Mucosa of rectum (tissue), 2 donors: ENCODE results near the gene TRIM5.
"Not testable (repeated sequence)": the region's sequence is repeated elsewhere in the genome, so short reads cannot be mapped to it uniquely, and the experiment has no call there.

Experiments used
- H3K27ac ChIP-seq, 2 donors: one replicate each; pipeline ENCODE4 v1.7.0; 2013; ENCODE audit warnings: inconsistent platforms in 2 of 2, low read depth in 2 of 2, low read length in 2 of 2
- H3K27me3 ChIP-seq, 2 donors: one replicate each; pipeline ENCODE4 v1.7.0; 2013; ENCODE audit warnings: low read length in 2 of 2; ENCODE audit not compliant: control insufficient read depth in 2 of 2, insufficient read depth in 2 of 2
- H3K36me3 ChIP-seq, 2 donors: one replicate each; pipeline ENCODE4 v1.7.0; 2013; ENCODE audit warnings: low read length in 2 of 2; ENCODE audit not compliant: control insufficient read depth in 2 of 2, insufficient read depth in 2 of 2
- H3K4me1 ChIP-seq, 2 donors: one replicate each; pipeline ENCODE4 v1.7.0; 2013; ENCODE audit warnings: low read length in 2 of 2, mild to moderate bottlenecking in 1 of 2; ENCODE audit not compliant: control insufficient read depth in 2 of 2, insufficient read depth in 2 of 2
- H3K4me3 ChIP-seq, 2 donors: one replicate each; pipeline ENCODE4 v1.7.0; 2013; ENCODE audit warnings: low read length in 2 of 2
- H3K9ac ChIP-seq, 2 donors: one replicate each; pipeline ENCODE4 v1.7.0; 2013; ENCODE audit warnings: low read length in 2 of 2, low read depth in 1 of 2, mild to moderate bottlenecking in 1 of 2
- H3K9me3 ChIP-seq, 2 donors: one replicate each; pipeline ENCODE4 v1.7.0; 2013; ENCODE audit warnings: low read length in 2 of 2; ENCODE audit not compliant: control insufficient read depth in 2 of 2
- donor health status: healthy.
- donor health status: Normal muscosa, but diverticular disease.

TRIM5 gene

DNA sequence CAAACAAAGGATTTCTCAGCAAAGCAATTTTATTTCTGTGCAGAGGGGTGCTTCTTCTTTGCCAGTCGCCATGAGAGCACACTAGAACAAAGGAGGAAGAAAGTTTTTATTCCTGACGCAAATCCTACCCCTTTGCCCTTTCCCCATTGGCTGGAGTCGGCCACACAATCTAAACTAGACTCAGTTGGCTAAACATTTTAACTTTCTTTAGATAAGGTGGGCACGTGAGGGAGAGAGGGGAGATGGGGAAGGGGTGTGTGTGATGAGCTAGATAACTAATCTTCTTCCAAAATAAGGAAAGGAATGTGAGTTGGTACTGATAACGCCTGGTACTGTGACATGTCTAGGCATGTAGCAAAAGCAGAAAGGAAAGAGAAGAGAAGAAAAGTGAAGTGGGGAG, 5.3 kb upstream of the TRIM5 start:
- Histone ChIP-seq H3K27ac (peak overlapping the region; percentile 64 to 85), H3K9me3 (no peaks in the 10 kb centered on the region), H3K36me3 (no peaks in the 10 kb centered on the region), H3K4me3 (peak overlapping the region; percentile 68 to 69), H3K9ac (peak overlapping the region; percentile 53 to 66), H3K4me1 (peaks cover 6 to 9% of the 10 kb centered on the region in 2 donors), H3K27me3 (no peaks in the 10 kb centered on the region)

DNA sequence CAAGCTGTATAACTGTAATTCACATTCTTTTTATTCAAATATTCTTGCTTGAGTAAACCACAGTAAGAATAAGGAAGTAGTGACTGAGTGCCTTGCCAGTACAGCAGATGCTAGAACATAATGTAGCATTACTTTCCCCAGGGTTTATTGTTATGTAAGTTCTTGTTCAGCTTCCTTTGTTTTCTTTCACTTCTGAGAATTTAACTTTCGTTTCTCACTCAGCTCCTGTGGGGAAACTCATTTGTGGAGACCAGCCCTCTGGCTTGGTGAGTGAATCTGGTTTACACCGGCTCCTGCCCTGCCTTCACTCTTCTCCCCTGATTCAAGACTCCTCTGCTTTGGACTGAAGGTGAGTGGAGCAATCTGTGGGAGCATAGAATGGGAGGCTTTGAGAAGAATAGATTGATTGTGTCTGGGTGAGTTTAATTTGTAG, 4.7 kb upstream of the TRIM5 start, which contains the start of gene TRIM22:
Gene TRIM22 (plus strand): TSS at position 240 of the 433 bp plus-strand sequence. CDS start 6,443 bp downstream, outside the sequence.
- peak within 1 kb of the TSS; percentile 64 to 85 for H3K27ac ChIP-seq
- peaks cover 6 to 14% of the 10 kb centered on the region in 2 donors for H3K4me1 ChIP-seq
- peak within 1 kb of the TSS; percentile 68 to 69 for H3K4me3 ChIP-seq
- peak within 1 kb of the TSS; percentile 53 to 66 for H3K9ac ChIP-seq
- no peaks in the 10 kb centered on the region for H3K9me3 ChIP-seq
- no peaks in the 10 kb centered on the region for H3K27me3 ChIP-seq
- no peaks in the 10 kb centered on the region for H3K36me3 ChIP-seq

DNA sequence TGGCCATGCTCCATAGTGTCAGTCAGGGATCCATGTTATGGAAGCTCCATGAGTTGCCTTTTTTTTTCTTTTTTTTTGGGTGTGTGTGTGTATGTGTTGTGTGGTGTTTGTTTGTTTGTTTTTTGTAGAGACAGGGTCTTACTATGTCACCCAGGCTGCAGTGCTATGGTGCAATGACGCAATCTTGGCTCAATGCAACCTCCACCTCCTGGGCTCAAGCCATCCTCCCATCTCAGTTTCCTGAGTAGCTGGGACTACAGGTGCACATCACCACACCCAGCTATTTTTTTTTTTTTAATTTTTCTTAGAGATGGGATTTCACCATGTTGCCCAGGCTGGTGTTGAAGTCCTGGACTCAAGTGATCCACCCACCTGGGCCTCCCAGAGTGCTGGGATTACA, 3.6 kb upstream of the TRIM5 start:
- H3K27me3 ChIP-seq, result no peaks in the 10 kb centered on the region
- H3K4me1 ChIP-seq, result peaks cover 6 to 14% of the 10 kb centered on the region in 2 donors
- no peaks in the 10 kb centered on the region for H3K36me3 ChIP-seq
- H3K4me3 ChIP-seq, result no peak overlapping the region
- H3K9me3 ChIP-seq, result no peaks in the 10 kb centered on the region
- H3K27ac ChIP-seq, result no peak overlapping the region
- no peak overlapping the region for H3K9ac ChIP-seq

DNA sequence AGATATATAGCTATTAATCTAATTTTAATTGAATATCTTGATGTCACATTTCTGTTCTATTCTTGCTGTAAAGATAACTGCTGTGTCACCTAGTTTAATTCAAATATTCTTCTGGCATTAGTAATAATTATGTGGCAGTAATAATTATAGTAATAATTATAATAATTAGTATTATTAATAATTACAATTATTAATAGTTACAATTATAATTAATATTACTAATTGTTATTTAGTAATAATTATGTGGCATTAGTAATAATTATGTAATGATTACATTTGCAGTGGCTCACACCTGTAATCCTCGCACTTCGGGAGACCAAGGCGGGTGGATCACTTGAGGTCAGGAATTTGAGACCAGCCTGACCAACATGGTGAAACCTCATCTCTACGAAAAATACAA, 1.6 kb upstream of the TRIM5 start:
- Histone ChIP-seq H3K4me1 (peaks cover 4 to 11% of the 10 kb centered on the region in 2 donors), H3K27ac (no peak overlapping the region)

DNA sequence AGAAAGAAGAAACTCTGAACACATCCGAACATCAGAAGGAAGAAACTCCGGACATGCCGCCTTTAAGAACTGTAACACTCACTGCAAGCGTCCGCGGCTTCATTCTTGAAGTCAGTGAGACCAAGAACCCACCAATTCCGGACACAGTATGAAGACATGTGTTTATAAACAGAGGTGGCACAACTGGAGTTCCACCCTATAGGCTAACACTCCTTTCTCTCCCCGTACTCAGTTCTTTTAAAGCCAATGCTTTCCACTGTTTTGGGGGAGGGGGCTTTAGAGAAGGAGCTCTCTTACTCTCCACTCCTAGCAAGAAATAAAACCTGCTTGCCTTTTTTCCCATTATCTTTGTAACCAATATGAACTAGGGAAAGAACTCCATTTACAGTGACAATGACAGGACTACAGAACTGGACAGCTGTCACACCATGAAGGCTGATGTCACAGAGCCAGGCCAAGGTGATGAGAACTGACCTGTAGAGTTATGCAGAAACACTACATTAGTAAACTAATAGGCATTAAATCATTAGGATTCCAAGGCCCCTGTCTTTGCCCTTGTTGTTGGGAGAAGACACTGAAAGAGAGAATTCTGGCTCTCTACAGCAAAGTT, 733 bp downstream of the TRIM5 start:
- Histone ChIP-seq H3K9me3 (no peaks in the 10 kb centered on the region), H3K4me3 (peak overlapping the region; percentile 88 to 89), H3K9ac (peak overlapping the region; percentile 78 to 85), H3K27me3 (no peaks in the 10 kb centered on the region), H3K27ac (peak overlapping the region; percentile 95 to 96), H3K36me3 (peaks cover 6 to 10% of the 10 kb centered on the region in 2 donors), H3K4me1 (peaks cover 3 to 10% of the 10 kb centered on the region in 2 donors)

More for the DNA sequence above, 1.6 kb upstream of the TRIM5 start:
- no peaks in the 10 kb centered on the region for H3K27me3 ChIP-seq
- no peak overlapping the region for H3K4me3 ChIP-seq
- H3K9ac ChIP-seq, result no peak overlapping the region
- no peaks in the 10 kb centered on the region for H3K36me3 ChIP-seq
- H3K9me3 ChIP-seq, result no peaks in the 10 kb centered on the region

DNA sequence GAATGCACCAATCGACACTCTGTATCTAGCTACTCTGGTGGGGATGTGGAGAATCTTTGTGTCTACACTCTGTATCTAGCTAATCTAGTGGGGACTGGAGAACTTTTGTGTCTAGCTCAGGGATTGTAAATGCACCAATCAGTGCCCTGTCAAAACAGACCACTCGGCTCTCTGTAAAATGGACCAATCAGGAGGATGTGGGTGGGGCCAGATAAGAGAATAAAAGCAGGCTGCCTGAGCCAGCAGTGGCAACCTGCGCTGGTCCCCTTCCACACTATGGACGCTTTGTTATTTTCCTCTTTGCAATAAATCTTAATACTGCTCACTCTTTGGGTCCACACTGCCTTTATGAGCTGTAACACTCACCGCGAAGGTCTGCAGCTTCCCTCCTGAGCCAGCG, 1.3 kb downstream of the TRIM5 start:
- not testable (repeated sequence) for H3K27ac ChIP-seq, H3K9me3 ChIP-seq, H3K27me3 ChIP-seq, H3K9ac ChIP-seq, H3K4me1 ChIP-seq
- peak overlapping the region in 1 of 2 donors; percentile 89 for H3K4me3 ChIP-seq
- peaks cover 9 to 14% of the 10 kb centered on the region in 2 donors for H3K36me3 ChIP-seq

DNA sequence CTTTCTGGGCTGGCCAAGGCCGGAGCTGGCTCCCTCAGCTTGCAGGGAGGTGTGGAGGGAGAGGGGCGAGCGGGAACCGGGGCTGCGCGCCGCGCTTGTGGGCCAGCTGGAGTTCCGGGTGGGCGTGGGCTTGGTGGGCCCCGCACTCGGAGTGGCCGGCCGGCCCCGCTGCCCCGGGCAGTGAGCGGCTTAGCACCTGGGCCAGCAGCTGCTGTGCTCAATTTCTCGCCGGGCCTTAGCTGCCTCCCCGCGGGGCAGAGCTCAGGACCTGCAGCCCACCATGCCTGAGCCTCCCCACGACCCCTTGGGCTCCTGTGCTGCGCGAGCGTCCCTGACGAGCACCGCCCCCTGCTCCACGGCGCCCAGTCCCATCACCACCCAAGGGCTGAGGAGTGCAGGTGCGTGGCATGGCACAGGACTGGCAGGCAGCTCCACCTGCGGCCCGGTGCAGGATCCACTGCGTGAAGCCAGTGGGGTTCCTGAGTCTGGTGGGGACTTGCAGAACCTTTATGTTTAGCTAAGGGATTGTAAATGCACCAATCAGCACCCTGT, 1.9 kb downstream of the TRIM5 start:
- H3K36me3 ChIP-seq, result peaks cover 12 to 20% of the 10 kb centered on the region in 2 donors
- not testable (repeated sequence) for H3K4me3 ChIP-seq, H3K9ac ChIP-seq, H3K27me3 ChIP-seq, H3K4me1 ChIP-seq, H3K9me3 ChIP-seq, H3K27ac ChIP-seq

DNA sequence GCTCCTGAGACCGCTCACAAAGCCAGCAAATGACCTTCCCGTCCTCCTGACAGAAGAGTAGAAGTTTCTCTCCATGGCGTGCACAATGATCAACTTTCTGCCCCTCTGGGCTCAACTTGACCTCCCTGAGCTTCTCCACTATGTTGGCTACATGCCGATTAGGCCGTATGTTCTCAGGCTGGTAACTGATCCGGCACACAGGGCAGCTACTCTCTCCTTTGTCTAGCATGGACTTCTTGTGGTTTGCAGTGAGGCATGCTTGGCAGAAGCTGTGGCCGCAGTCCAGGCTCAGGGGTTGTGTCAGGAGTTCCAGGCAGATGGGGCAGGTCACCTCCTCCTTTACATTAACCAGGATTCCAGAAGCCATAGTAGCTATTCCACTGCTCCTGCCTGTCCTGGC, 5.1 kb downstream of the TRIM5 start:
- H3K27ac ChIP-seq, result no peak overlapping the region
- H3K36me3 ChIP-seq, result peaks cover 12 to 21% of the 10 kb centered on the region in 2 donors
- no peaks in the 10 kb centered on the region for H3K9me3 ChIP-seq
- no peak overlapping the region for H3K9ac ChIP-seq
- no peak overlapping the region for H3K4me3 ChIP-seq
- no peaks in the 10 kb centered on the region for H3K27me3 ChIP-seq
- peaks cover 0 to 3% of the 10 kb centered on the region in 2 donors for H3K4me1 ChIP-seq

DNA sequence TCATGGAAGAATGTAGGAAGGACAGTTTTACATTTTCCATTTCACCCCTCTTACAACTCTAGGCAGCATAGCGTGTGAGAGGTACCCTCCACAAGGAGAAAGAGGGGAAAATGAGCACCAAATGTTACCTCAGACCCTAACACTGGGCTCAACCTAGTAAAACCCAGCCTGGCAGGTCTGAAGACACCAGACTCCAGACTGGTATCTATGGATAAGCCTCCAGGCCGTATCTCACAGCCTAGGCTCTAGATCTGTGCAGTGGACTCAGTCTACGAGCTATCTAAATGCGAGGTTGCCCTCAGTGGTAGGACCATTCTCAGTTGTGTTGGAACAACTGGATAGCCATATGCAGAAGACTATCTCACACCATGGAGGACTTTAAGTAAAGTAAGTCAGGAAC, 10.5 kb downstream of the TRIM5 start:
- no peaks in the 10 kb centered on the region for H3K9me3 ChIP-seq
- H3K9ac ChIP-seq, result no peak overlapping the region
- no peaks in the 10 kb centered on the region for H3K27me3 ChIP-seq
- peaks cover 18 to 20% of the 10 kb centered on the region in 2 donors for H3K36me3 ChIP-seq
- H3K4me1 ChIP-seq, result no peaks in the 10 kb centered on the region
- no peak overlapping the region for H3K27ac ChIP-seq
- H3K4me3 ChIP-seq, result no peak overlapping the region

DNA sequence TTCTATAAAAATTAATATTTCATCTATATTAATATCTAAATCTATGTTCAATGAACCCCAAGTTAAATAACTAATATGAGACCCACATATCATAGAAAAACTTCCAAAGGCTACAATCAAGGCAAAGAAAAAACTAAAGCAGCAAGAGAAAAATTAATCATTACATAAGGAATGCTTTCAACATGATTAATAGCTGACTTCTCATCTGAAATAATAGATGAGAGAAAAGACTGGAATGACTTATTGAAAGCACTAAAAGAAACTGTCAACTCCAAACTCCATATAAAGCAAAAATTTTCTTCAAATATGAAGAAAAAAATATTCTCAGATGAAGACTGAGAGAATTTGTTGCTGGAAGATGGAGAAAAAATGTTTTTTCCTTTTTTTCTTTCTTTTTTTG, 13.0 kb downstream of the TRIM5 start:
- H3K27me3 ChIP-seq, result no peaks in the 10 kb centered on the region
- H3K4me1 ChIP-seq, result no peaks in the 10 kb centered on the region
- no peak overlapping the region for H3K27ac ChIP-seq
- no peaks in the 10 kb centered on the region for H3K9me3 ChIP-seq
- H3K9ac ChIP-seq, result no peak overlapping the region
- peaks cover 6 to 12% of the 10 kb centered on the region in 2 donors for H3K36me3 ChIP-seq
- H3K4me3 ChIP-seq, result no peak overlapping the region
